GM18520 (cell line): ENCODE measurements around the gene RBBP5.
"Not testable (repeated sequence)": the region's sequence is repeated elsewhere in the genome, so short reads cannot be mapped to it uniquely, and the experiment has no call there.

Experiments used
- ATAC-seq: cut with Tn5 transposase; IDR thresholded peaks from one replicate; pipeline ENCODE4 v1.9.1; 2021; ENCODE audit not compliant: unreplicated experiment

The RBBP5 gene, protein sequence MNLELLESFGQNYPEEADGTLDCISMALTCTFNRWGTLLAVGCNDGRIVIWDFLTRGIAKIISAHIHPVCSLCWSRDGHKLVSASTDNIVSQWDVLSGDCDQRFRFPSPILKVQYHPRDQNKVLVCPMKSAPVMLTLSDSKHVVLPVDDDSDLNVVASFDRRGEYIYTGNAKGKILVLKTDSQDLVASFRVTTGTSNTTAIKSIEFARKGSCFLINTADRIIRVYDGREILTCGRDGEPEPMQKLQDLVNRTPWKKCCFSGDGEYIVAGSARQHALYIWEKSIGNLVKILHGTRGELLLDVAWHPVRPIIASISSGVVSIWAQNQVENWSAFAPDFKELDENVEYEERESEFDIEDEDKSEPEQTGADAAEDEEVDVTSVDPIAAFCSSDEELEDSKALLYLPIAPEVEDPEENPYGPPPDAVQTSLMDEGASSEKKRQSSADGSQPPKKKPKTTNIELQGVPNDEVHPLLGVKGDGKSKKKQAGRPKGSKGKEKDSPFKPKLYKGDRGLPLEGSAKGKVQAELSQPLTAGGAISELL

DNA sequence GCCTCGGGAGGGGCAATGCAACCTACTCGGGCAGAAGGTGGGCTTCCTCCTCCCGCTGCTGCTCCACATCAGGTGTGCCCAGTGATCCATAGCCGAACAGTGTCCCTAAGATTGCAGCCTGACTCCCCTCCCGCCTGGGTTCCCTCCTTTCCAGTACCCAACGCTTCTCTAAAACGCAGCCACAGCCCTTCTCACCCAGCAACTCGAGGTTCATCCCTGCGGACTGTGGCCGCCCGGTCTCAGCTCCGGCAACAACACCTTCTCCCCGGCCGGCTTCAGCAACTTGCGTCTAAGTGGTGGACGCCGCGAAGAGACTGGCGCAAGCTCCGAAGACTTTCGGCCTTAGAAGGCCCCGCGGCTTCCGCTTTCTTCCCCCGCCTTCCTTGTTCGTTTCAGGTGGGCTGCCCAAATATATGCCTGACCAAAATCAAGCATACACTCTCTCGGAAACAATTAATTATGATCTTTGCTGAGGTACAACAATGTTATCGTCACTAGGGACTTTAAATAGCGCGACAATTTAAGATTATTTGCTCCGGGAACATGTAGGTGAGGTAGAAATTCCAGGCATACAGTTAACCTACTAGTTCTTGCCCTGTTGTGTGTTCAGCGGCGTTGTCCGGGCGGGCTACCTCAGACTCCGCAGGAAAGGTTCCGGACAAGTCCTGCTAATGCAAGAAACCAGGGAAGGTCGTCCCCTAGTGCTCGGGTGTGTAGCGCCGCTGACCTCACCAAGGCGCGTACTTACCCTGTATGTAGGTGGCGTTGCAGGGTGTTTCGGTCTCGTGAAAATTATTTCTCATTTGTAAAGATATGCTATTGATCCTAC lies at the start of gene RBBP5:
RBBP5 (minus strand) TSS at position 319 of the 829 bp plus-strand sequence; CDS start at position 214, 105 bp downstream.
- ATAC-seq, result peak; percentile 83

DNA sequence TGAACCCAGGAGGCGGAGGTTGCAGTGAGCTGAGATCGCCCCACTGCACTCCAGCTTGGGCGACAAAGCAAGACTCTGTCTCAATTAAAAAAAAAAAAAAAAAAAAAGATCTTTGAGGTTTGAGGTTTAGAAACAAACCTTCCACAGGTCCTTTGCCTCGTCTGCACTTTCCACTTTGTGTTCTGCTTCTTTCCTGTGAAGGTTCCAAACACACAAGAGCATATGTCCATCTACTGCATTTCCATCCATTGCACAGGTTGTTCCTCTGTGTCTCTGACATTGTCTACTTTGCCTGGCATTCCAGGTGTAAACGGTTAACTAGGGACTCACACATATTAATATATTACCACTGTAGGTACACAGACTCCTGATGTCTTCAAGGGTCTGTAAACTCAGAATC lies 49.6 kb upstream of the RBBP5 start:
- no peak for ATAC-seq

DNA sequence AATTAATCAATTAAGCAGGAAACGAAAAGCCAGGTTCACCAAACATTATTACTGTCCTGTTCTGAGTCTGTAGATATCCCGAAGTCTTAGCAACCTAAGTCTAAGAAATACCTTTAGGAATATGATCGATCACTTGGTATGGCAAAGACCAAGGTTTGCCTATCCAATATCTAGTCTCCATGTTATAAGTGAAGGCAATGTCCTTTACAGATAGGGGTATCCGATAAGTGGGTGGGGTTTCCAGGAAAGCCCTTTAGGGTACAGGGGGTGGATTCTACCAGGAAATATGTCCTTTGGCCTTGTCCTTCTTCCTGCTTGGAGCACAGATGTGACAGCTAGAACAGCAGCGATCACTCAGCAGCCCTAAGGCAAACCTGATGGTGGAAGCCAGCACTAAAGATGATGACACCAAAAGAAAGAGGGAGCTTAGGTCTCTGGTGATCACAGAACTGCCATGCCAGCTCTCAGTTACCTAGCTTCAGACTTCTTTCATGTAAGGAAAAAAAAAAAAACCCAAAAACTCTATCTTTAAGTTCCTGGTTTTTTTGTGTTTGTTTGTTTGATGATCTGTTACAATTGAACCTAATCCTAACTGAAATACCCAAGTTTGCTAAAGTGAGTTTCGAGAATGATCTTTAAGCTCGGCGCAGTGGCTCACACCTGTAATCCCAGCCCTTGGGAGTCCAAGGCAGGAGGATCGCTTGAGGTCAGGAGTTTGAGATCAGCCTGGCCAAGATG lies 48.9 kb upstream of the RBBP5 start:
- no peak for ATAC-seq

DNA sequence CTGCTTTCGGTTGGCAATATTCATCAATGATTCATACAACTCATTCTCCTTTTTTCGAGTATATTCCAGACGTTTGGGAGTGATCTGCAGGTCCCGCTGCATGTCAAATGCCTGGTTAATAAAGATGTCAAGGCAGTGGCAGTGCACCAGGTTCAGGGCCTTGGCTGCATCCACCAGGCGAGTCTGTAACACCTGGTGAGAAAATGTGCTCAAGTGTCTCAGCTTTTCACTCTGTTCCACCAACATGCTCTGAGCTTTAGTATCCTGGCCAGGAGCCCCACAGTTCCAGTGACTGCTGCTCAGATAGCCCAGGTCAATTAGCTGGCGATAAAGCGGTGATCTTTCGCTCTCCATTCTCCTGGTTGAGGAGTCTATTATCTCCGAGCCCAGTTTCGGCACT lies 47.5 kb upstream of the RBBP5 start:
- no peak for ATAC-seq

DNA sequence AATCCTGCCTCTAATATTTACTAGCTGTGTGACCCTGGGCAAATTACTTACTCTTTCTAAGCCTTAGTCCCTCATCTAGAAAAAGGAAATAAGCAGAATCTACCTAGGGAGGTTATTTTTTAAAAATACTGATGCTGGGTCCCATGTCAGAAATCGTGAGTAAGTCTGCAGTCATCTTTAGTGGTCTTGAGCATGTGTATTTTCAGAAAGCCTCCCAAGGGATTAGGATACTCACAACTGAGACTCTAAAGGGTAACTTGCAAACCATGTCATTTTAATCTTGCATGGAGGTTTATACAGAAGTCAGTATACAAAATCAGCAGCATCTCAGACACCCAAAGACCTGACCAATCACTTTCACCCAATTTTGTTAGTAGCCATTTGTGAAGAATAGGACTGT lies 46.5 kb upstream of the RBBP5 start:
- no peak for ATAC-seq

DNA sequence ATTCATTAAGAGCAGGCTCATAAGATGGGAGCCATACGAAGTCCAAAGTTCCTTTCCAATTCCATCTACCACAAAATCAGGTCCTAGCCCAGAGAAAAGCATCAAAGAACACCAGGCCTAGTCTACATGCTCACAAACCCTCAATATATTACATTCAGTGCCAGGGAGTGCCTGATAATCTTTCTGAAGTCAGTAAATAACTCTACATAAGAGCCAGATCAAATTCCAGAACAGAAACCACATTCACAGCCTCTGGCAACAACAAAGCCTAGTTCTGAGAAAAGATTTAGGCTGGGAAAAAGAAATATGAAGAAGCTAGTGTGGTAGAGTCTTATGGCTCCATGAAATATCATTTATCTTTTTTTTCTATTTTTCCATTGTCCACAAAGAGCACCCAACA lies 40.5 kb upstream of the RBBP5 start:
- ATAC-seq, result no peak

DNA sequence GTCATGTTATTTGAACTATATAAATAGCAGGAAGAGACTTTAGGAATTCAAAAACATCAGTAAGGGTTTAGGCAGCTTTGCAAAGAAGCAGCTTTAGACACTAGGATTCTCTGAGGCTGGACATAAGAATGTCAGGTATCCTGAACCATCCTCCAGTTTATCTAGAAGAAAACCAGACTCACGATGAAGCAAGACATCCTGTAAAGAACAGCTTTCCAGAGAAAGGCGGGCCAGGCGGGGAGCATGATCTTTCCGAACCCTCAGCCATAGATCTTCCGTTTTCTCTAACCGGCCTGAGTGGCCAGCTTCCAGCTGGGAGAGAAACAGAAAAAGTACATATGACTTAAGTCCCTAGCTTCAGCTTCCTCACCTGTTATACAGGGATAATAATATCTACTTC lies 39.3 kb upstream of the RBBP5 start:
- ATAC-seq, result no peak

DNA sequence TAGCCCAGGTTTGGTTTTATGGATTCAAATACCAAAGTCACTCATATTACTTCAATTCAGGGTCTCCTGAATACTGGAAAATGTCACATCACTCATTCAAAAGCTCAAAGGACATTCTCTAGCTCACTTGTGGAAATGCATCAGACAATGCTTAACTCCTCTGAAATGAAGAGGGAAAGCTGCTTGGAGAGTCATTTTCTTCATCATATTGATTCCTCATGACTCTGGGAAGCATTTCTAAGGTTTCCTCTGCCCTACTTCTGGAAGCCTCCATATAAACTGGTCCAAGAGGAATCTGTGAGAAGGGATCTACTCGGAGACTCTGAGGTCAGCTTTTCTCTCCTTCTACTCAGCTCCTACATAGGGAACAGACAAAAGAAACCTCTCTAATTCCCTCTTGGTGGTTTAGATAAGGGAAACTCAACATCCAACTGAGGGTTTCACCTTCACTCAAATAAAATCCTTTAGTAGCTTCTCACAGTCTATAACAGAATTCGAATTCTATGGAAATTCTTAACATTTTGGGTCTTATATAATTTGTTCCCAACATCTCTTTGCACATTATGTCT lies 36.4 kb upstream of the RBBP5 start:
- no peak for ATAC-seq

DNA sequence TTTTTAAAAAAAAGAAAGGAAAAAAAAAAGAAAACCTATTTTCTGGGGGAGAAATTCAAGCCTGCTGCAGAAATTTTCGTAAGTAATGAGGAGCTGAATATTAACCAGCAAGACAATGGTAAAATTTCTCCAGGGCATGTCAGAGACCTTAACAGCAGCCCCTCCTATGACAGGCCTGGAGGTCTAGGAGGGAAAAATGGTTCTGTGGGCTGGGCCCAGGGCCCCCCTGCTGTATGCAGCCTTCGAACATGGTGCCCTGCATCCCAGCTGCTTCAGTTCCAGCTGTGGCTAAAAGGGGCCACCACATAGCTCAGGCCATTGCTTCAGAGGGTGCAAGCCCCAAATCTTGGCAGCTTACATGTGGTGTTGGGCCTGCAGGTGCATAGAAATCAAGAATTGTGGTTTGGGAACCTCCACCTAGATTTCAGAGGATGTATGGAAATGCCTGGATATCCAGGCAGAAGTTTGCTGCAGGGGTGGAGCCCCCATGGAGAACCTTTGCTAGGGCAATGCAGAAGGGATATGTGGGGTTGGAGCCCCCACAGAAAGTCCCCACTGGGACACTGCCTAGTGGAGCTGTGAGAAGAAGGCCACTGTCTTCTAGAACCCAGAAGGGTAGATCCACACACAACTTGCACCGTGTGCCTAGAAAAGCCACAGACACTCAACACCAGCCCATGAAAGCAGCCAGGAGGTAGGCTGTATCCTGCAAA lies 34.0 kb upstream of the RBBP5 start:
- not testable (repeated sequence) for ATAC-seq

DNA sequence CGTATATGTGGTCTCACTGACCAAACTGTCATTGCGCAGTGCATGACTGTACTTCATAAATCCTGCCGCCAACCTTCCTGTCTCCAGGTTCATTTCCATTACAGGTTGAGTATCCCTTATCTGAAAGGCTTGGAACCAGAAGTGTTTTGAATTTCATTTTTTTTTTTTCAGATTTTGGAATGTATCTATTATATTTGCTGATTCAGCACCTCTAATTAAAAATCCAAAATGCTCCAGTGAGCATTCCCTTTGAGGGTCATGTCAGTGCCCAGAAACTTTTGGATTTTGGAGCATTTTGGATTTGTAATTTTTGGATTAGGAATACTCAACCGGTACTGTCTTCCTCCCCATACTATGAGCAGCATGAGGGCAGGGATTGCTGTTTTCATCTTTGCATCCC lies 30.7 kb upstream of the RBBP5 start:
- ATAC-seq, result no peak

DNA sequence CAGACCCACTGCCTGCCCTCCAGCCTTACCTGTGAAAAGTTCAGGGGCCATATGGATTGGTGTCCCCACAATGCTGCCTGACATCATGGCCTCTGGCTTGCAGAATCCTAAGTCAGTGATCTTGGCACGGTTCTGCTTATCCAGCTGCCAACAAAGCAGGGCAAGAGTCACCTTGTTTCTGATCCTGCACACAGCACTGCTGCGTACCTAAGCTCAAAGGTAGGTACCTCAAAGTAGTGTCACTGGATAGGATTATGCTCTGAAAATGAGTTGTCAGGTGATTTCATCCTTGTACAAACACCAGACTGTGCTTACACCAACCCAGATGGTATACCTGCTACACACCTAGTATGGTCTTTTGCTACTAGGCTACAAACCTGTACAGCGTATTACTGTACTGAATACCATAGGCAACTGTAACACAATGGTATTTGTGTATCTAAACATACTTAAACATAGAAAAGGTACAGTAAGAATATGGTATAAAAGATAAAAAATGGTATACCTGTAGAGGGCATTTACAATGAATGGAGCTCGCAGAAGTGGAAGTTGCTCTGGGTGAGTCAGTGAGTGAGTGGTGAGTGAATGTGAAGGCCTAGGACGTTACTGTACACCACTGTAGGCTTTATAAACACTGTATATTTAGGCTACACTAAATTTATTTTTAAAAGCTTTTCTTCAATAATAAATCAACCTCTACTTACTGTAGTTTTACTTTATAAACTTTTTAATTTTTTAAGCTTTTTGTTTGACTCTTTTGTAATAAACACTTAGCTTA lies 29.1 kb upstream of the RBBP5 start:
- no peak for ATAC-seq

DNA sequence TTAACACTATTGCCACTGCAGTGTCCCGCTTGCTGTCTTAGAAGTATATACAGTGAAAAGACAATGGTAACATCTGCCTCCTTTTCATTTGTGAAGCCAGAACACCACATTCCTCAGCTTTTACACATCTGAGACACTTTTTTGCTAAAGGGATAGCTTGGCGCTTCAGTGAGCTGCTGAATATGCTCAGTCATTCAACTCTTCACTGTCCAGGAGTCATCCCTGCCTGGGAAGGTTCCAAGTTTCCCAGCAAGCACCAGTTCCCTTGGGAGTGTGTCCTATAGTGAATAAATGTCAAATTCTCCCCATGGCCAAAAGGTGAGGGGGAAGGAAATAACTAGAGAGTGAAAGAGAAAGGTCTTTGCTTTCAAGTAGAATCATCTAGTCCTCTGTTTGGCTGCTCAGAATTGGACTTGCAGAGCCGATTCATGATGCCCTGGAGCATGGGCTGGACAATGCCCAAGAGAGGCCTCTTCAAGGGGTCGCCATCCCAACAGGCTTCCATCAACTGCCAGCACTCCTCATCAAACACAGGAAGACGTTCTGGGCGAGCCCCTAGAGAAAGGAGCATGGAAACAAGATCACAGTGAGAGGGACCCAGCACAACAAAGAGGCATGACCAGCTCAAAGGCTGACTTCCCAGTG lies 25.5 kb upstream of the RBBP5 start:
- no peak for ATAC-seq

DNA sequence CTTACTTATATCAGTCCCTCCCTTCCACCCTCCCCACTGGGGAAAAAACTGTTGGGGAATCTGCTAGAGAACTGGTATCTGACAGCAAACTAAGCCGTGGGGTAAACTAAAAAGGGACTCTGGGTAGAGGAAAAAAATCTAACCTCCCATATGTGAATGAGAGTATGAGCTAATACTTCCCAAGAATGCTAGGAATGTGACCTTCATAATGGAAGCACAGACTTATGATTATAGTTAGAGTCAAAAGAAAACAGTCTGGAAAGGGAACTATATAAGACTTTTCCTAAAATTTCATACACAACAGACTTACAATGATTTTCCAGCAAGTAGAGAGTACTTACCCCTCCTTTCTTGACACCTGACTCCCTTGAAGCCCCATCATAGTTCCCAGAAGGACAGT lies 23.0 kb upstream of the RBBP5 start:
- no peak for ATAC-seq

DNA sequence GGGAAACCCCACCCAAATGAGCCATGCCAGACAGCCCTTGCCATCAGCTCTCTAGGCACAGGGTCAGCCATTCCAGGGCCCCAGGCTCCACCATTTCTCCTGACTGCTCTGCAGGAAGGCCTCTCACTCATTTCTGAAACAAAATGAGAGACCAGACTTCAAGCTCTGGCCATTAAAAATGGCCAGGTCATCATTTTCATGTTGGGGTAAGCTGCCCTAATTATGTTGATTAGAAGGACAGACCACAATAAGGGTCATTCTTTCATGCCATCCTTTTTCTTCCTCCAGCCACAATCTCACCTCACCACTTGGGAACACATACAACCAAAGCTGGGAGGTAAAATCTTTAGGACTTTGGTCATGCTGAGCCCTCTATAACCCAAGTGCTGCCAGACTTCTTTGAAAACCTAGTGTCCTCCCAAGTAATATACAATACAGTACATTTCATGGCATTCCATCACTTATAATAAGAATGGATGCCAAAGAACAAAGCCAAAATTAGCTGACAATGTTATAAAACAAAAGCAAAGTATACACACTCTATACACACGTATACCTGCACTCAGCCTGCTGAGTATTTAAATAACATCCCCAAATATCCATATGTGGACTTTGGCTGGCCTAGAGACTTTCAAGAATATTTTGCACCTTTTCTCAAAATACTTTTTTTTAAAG lies 22.4 kb upstream of the RBBP5 start:
- no peak for ATAC-seq

DNA sequence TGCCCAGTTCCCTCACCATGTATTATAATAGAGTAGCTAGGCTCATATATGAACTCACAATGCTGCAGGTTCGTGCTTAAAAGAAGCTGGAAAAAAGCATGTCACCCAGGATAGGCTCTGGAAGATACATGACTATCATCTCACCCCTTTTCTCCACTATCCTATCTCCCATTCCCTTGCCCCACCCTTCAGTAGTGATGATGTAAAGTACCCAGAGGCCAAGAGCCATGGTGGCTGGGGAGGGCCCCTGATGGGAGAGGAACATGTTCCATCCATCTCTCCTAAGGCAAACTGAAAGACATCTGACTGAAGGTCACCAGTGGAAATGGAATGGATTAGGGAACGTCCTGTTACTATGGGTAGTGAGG lies 20.3 kb upstream of the RBBP5 start:
- no peak for ATAC-seq

DNA sequence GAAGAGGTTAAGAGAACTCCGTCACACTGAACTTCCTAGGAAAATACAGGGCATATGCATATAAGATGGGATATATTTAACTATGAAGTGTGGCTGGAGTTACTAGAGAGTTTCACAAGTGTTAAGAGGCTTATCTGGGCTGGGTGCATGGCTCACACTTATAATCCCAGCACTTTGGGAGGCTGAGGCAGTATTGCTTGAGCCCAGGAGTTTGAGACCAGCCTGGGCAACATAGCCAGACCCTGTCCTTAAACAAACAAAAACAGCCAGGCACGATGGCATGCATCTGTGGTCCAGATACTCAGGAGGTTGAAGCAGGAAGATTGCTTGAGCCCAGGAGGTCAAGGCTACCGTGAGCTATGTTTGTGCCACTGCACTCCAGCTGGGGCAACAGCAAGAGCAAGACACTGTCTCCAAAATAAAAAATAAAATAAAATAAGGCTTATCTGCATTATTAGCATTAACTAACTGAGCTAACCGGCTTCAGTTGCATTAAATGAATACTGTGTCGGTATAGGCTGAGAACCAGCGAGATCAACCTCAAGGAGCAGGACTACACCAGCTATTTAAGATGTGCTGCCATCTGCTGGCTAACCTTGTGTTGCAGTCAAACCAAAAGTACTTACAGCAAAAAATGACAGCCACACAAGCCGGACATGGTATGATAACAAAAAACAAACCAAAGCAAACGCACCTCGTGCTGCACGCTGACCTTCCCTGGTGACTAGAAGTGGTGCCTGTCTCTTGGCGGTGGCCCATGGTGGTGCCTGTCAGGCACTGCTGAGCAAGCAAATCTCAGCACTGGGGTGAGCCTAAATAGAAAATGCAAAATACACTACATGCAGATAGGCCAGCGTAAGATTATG lies 19.7 kb upstream of the RBBP5 start:
- ATAC-seq, result no peak

DNA sequence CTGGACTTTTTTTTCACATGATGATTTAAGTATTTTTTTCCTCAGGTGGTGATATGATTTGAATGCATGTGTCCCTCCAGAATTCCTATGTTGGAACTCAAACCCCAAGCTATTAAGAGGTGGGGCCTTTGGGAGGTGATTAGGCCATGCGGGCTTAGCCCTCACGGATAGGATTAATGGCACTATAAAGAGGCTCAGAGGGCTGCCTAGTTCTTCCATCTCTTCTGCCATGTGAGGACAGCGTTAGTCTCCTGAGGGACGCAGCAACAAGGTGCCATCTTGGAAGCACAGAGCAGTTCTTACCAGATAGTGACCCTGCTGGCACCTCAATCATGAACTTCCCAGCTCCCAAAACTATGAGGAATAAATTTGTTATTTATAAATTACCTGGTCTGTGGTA lies 18.3 kb upstream of the RBBP5 start:
- ATAC-seq, result no peak

DNA sequence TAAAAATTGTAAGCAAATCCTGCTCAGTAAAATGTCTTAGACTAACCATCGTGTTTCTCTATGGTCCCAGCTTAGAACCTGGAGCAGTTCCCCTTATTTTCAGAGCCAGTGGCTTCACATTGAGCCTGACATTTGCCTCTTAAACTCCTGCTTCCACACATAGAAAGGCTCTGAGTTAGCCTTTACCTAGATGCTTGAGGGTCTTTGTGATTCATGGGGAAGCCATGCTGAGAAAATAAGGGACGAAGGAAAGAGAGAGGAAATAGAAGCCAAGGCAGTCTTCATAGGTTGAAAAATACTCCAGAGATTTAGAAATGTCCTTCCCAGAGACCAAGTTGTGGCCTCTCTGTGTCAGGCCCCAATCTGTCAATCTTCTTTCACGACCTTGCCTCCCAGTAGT lies 16.1 kb upstream of the RBBP5 start:
- ATAC-seq, result no peak
